Brain microvascular endothelial cell (primary cell): Measurements from ENCODE around the gene TMOD3.

Source experiments
- DNase-seq: peaks from one replicate; pipeline ENCODE4 v3.0.0-alpha.2; 2020
- H3K27ac ChIP-seq: fragments of 250-450 bp; sonication (Bioruptor Pico); 2 replicates; pipeline ENCODE4 v1.5.1; 2020; ENCODE audit warnings: mild to moderate bottlenecking, moderate library complexity
- H3K27me3 ChIP-seq: fragments of 250-450 bp; sonication (Bioruptor Pico); replicated peaks from 2 replicates; pipeline ENCODE4 v1.5.1; 2020; ENCODE audit warnings: mild to moderate bottlenecking
- H3K36me3 ChIP-seq: fragments of 250-450 bp; sonication (Bioruptor Pico); replicated peaks from 2 replicates; pipeline ENCODE4 v1.5.1; 2020; ENCODE audit warnings: mild to moderate bottlenecking
- H3K4me3 ChIP-seq: 2 replicates; pipeline ENCODE4 v1.5.1; 2011; ENCODE audit warnings: low read depth, mild to moderate bottlenecking, control low read depth, low read length, moderate library complexity
- in situ Hi-C: cut with HindIII; loops from 2 replicates; pipeline ENCODE4 v1.10.0; 2017; ENCODE audit warnings: low sequenced_read_pairs, low pct_ligation_motif_present
- TF ChIP-seq, protein P1 (sequence below): IDR thresholded peaks from 2 replicates; pipeline ENCODE4 v1.5.1; 2011; ENCODE audit warnings: low read depth, mild to moderate bottlenecking, moderate library complexity, low read length, control low read depth, inconsistent platforms; ENCODE audit errors: missing control alignments

The TMOD3 gene

DNA sequence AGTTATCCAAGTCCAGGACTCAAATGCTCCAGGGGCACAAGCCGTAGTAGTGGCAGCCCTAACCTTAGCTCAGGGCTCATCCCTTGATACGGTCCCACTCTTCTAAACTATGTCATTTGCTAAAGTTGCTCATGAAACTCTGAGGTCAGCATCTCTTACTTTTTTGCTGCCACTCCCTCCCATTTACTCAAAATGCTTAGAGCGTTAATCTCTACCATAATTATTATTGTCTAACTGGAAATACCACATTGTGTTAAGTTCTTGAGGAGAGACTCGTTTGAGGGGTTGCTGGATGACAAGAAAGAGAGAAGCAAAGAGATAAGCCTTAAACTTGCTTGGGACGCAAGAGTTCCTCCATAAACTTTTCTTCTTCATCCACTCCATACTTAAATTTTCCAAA lies 26.9 kb upstream of the TMOD3 start:
- Histone ChIP-seq H3K4me3 (no peak overlapping the region), H3K27ac (no peak overlapping the region), H3K27me3 (no peaks in the 10 kb centered on the region), H3K36me3 (no peaks in the 10 kb centered on the region)
- no peak for DNase-seq
- TF ChIP-seq, protein P1, sequence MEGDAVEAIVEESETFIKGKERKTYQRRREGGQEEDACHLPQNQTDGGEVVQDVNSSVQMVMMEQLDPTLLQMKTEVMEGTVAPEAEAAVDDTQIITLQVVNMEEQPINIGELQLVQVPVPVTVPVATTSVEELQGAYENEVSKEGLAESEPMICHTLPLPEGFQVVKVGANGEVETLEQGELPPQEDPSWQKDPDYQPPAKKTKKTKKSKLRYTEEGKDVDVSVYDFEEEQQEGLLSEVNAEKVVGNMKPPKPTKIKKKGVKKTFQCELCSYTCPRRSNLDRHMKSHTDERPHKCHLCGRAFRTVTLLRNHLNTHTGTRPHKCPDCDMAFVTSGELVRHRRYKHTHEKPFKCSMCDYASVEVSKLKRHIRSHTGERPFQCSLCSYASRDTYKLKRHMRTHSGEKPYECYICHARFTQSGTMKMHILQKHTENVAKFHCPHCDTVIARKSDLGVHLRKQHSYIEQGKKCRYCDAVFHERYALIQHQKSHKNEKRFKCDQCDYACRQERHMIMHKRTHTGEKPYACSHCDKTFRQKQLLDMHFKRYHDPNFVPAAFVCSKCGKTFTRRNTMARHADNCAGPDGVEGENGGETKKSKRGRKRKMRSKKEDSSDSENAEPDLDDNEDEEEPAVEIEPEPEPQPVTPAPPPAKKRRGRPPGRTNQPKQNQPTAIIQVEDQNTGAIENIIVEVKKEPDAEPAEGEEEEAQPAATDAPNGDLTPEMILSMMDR, result no peak
- in situ Hi-C loops, result no loop called here

DNA sequence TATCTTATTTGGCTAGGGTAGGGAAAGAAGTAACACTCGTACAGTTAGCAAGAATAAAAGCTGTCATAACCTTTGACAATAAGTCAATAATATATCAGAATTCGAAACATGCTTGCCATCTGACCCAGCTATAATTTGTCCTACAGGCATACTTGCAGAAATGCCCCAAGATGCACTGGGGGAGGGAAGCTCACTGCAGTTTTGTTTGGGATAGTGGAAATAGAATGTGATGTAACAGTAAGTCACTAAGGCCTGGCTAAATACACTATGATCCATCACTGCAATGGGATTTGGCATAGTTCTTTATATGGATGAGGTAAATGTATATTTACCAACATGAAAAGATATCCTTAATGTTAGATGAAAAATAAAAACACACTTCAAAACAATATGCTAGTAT lies 25.5 kb upstream of the TMOD3 start:
- H3K27me3 ChIP-seq, result no peaks in the 10 kb centered on the region

DNA sequence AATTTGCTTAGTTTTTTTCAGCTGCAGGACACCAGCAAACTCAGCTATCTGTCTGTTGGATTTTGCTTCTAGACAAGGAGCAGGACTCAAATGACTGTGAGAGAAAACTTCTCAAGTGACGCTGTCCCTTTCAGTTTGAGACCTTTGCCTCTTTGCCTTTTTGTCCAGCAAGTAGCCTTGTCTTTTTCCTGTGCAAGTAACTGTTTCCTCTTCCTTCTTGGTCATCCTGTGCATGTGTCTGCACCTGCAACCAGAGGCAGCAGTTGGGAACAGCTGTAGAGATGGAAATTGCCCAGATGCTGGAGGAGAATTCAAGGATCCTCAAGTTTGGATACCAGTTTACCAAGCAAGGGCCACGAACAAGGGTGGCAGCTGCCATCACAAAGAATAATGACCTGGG lies 23.3 kb upstream of the TMOD3 start:
- Histone ChIP-seq H3K27ac (no peak overlapping the region), H3K4me3 (no peak overlapping the region), H3K36me3 (no peaks in the 10 kb centered on the region), H3K27me3 (no peaks in the 10 kb centered on the region)
- in situ Hi-C loops, result no loop called here
- DNase-seq, result no peak
- TF ChIP-seq, protein P1, result no peak

More for the DNA sequence above, 25.5 kb upstream of the TMOD3 start:
- no peak for DNase-seq
- no peak overlapping the region for H3K27ac ChIP-seq
- in situ Hi-C loops, result no loop called here
- no peak overlapping the region for H3K4me3 ChIP-seq
- H3K36me3 ChIP-seq, result no peaks in the 10 kb centered on the region
- TF ChIP-seq, protein P1, result no peak

DNA sequence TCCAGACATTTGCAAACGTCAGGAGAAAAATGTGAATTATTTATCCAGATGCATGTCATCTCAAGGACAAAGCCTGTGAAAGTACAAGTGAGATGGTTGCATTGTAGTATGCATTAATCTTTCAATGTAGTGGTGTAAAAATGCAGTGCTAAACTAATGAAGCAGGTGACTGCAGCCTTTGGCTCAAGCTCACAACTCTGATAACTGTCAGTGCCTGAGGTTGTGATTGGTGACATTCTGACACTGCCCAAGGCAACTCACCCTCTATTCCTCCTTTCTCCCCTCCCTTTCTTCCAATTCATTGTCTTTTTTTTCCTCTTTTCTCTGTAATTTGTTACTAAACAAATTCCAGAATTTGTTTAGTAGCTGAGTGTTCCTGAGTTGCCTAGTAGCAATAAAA lies 20.0 kb upstream of the TMOD3 start:
- in situ Hi-C loops, result no loop called here
- H3K36me3 ChIP-seq, result no peaks in the 10 kb centered on the region
- no peak overlapping the region for H3K4me3 ChIP-seq
- TF ChIP-seq, protein P1, result no peak
- no peaks in the 10 kb centered on the region for H3K27me3 ChIP-seq
- no peak overlapping the region for H3K27ac ChIP-seq
- DNase-seq, result no peak

DNA sequence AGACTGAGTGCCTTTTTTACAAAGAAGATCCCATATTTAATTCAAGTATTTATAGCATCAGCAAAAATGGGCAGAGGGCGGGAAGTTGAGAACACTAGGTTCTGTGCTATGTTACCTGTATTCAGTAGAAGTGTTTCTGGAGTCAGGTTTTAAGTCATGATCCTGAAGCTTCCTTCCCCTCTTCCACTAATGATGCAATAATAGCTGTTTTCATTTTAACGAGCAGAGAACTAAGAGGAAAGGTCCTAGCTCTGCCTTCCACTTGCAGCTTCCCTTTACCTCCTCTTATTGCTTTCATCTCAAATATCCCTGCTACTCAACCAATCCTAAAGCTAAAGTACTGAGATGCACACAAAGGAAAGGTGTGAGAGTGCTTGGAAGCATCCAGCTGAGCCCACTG lies 16.9 kb upstream of the TMOD3 start:
- Histone ChIP-seq H3K27ac (no peak overlapping the region), H3K36me3 (no peaks in the 10 kb centered on the region), H3K4me3 (no peak overlapping the region), H3K27me3 (no peaks in the 10 kb centered on the region)
- TF ChIP-seq, protein P1, result no peak
- no peak for DNase-seq
- in situ Hi-C loops, result no loop called here

DNA sequence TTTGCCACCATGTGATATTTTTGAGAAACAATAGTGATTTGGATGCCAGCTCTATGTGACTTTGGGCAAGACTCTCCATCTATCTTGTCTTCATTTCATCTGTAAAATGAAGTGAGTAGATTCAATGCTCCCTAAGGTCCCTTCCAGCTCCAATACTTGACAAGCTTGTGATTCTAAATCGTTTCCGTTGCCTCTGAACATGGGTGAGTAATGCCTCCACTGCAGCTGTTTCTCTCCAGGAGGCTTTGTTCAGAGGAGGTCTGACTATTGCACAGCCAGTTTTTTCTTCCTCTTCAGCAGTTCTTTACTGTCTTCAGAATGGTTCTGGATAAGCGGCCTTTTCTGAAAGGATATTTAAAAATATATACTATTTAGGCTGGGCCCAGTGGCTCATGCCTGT lies 14.8 kb upstream of the TMOD3 start:
- TF ChIP-seq, protein P1, result no peak
- Histone ChIP-seq H3K27me3 (no peaks in the 10 kb centered on the region), H3K27ac (no peak overlapping the region), H3K4me3 (no peak overlapping the region), H3K36me3 (no peaks in the 10 kb centered on the region)
- in situ Hi-C loops, result no loop called here
- DNase-seq, result peak; percentile 18
